CD14-positive monocyte (primary cell): ENCODE results near the gene TTC39B. TPM values are rescaled to one million over a fixed set of nuclear protein-coding genes. Genes with fewer than 3 reads are reported as not detected.

ENCODE experiments used
- DNase-seq, 3 donors: peaks; one replicate each; pipeline ENCODE4 v3.0.0-alpha.2; 2011 to 2022
- H2AFZ ChIP-seq: 2 replicates; pipeline ENCODE4 v1.6.0; 2012; ENCODE audit warnings: mild to moderate bottlenecking, low read depth, low read length, inconsistent platforms; ENCODE audit not compliant: insufficient read depth, poor library complexity, severe bottlenecking
- H3K27ac ChIP-seq, 2 donors: 1 replicate in 1 of 2; 2 replicates in 1 of 2; pipeline ENCODE4 v1.5.1; 2012 to 2013; ENCODE audit warnings: low read length in 2 of 2, control low read depth in 1 of 2, inconsistent platforms in 1 of 2, low read depth in 1 of 2, mild to moderate bottlenecking in 1 of 2
- H3K27me3 ChIP-seq, 2 donors: one replicate each; pipeline versions ENCODE4 v1.6.0 to v1.6.1; 2011 to 2013; ENCODE audit warnings: low read length in 2 of 2; ENCODE audit not compliant: control insufficient read depth in 2 of 2, insufficient read depth in 2 of 2
- H3K36me3 ChIP-seq, 2 donors: replicated peaks in 1 of 2; 1 replicate in 1 of 2; 2 replicates in 1 of 2; pipeline versions ENCODE4 v1.5.1 to v1.6.1; 2012 to 2013; ENCODE audit warnings: low read length in 2 of 2, control low read depth in 1 of 2, inconsistent platforms in 1 of 2, mild to moderate bottlenecking in 1 of 2; ENCODE audit not compliant: insufficient read depth in 2 of 2, control insufficient read depth in 1 of 2
- H3K4me1 ChIP-seq, 2 donors: 1 replicate in 1 of 2; 2 replicates in 1 of 2; pipeline versions ENCODE4 v1.5.1 to v1.6.1; 2012 to 2013; ENCODE audit warnings: low read length in 2 of 2, control low read depth in 1 of 2, inconsistent platforms in 1 of 2, mild to moderate bottlenecking in 1 of 2, moderate library complexity in 1 of 2; ENCODE audit not compliant: insufficient read depth in 2 of 2, control insufficient read depth in 1 of 2
- H3K4me2 ChIP-seq: replicated peaks from 2 replicates; pipeline ENCODE3; 2012; ENCODE audit warnings: low read length, moderate library complexity, mild to moderate bottlenecking; ENCODE audit not compliant: poor library complexity, severe bottlenecking; ENCODE audit errors: extremely low read depth
- H3K4me3 ChIP-seq, 3 experiments: fragments of 200-600 bp in 1 of 3; sonication (generic) in 1 of 3; replicated peaks in 1 of 3; 1 replicate in 2 of 3; 2 replicates in 1 of 3; pipeline ENCODE4 v1.5.1; 2011 to 2013; ENCODE audit warnings: low read length in 3 of 3, mild to moderate bottlenecking in 3 of 3, control low read depth in 2 of 3, low read depth in 2 of 3, inconsistent platforms in 1 of 3, moderate library complexity in 1 of 3
- H3K79me2 ChIP-seq: 2 replicates; pipeline ENCODE4 v1.6.0; 2012; ENCODE audit warnings: mild to moderate bottlenecking, control low read depth, inconsistent platforms, low read length, moderate library complexity; ENCODE audit not compliant: insufficient read depth
- H3K9ac ChIP-seq: 2 replicates; pipeline ENCODE4 v1.6.0; 2017; ENCODE audit warnings: low read length, mild to moderate bottlenecking; ENCODE audit not compliant: insufficient read depth, poor library complexity, severe bottlenecking
- H3K9me3 ChIP-seq, 2 donors: replicated peaks in 1 of 2; 1 replicate in 1 of 2; 2 replicates in 1 of 2; pipeline versions ENCODE4 v1.5.1 to v1.6.1; 2012 to 2013; ENCODE audit warnings: low read length in 2 of 2, control low read depth in 1 of 2; ENCODE audit not compliant: control insufficient read depth in 1 of 2, insufficient read depth in 1 of 2
- H4K20me1 ChIP-seq: 2 replicates; pipeline ENCODE4 v1.6.0; 2012; ENCODE audit warnings: mild to moderate bottlenecking, low read length, control low read depth, moderate library complexity; ENCODE audit not compliant: insufficient read depth
- H3K27ac Mint-ChIP-seq, 7 donors: one replicate each; pipeline ENCODE4 v1.8.0; 2020; ENCODE audit warnings: mild to moderate bottlenecking in 7 of 7, mixed read lengths in 7 of 7, moderate library complexity in 6 of 7, inconsistent platforms in 2 of 7
- H3K27me3 Mint-ChIP-seq, 3 donors: one replicate each; pipeline ENCODE4 v1.8.0; 2021 to 2022; ENCODE audit warnings: low read depth in 3 of 3, mild to moderate bottlenecking in 3 of 3, mixed read lengths in 3 of 3, moderate library complexity in 3 of 3, inconsistent platforms in 1 of 3
- H3K36me3 Mint-ChIP-seq, 2 donors: one replicate each; pipeline ENCODE4 v1.8.0; 2020; ENCODE audit warnings: mixed read lengths in 2 of 2, inconsistent platforms in 1 of 2, mild to moderate bottlenecking in 1 of 2
- H3K4me1 Mint-ChIP-seq: one replicate; pipeline ENCODE4 v1.8.0; 2020; ENCODE audit warnings: mild to moderate bottlenecking, mixed read lengths
- H3K4me3 Mint-ChIP-seq, 2 donors: one replicate each; pipeline ENCODE4 v1.8.0; 2020; ENCODE audit warnings: mild to moderate bottlenecking in 2 of 2, mixed read lengths in 2 of 2, moderate library complexity in 1 of 2
- H3K9me3 Mint-ChIP-seq, 7 donors: one replicate each; pipeline ENCODE4 v1.8.0; 2020 to 2022; ENCODE audit warnings: mixed read lengths in 7 of 7, mild to moderate bottlenecking in 6 of 7, moderate library complexity in 6 of 7, inconsistent platforms in 2 of 7
- WGBS: methylation state at CpG from one replicate; pipeline ENCODE4 v1.1.5; 2013; ENCODE audit warnings: missing lambda C conversion rate; ENCODE audit not compliant: insufficient coverage; 5-methylcytosine and 5-hydroxymethylcytosine counted together
- intact Hi-C, 2 donors: fragments of 100-400 bp; cut with micrococcal nuclease; formaldehyde crosslinking; loops; one replicate each; pipeline versions ENCODE4 v1.15.0 to v1.15.1; 2023
- polyA plus RNA-seq, 3 donors: library from polyadenylated mRNA; depleted of rRNA in 1 of 3; unstranded in 2 of 3; stranded (reverse) in 1 of 3; fragments of 300-500 nt in 2 of 3; fragments of >200 nt in 1 of 3; fragmentation: Illumina TruSeq in 2 of 3; gene quantifications; 1 replicate in 2 of 3; 2 replicates in 1 of 3; pipeline ENCODE4 v1.2.3, GENCODE V29; 2012 to 2021
- TF ChIP-seq, protein P1 (sequence below): fragments of 200-600 bp; IDR thresholded peaks from one replicate; pipeline ENCODE4 v1.8.0; 2022; ENCODE audit warnings: antibody characterized with exemption, mild to moderate bottlenecking

The TTC39B gene
- polyA plus RNA-seq, 3 donors: 0.87 to 5.3 (median 3.1) TPM

GRCh38 chr9:15278091-15278687 is 28.8 kb downstream of the TTC39B start:
- no CpG with 5 or more reads among the region's 2 CpGs for WGBS
- Histone ChIP-seq H3K4me1 (no peaks in the 10 kb centered on the region), H3K4me3 (no peak overlapping the region), H3K27me3 (no peaks in the 10 kb centered on the region), H4K20me1 (no peaks in the 10 kb centered on the region), H3K9me3 (no peaks in the 10 kb centered on the region), H3K9ac (no peak overlapping the region), H3K4me2 (no peak overlapping the region), H3K36me3 (no peaks in the 10 kb centered on the region), H3K27ac (no peak overlapping the region), H2AFZ (no peak overlapping the region), H3K79me2 (no peaks in the 10 kb centered on the region)
- H3K4me3 Mint-ChIP-seq: no peak overlapping the region
- H3K36me3 Mint-ChIP-seq: no peaks in the 10 kb centered on the region
- TF ChIP-seq, protein P1, sequence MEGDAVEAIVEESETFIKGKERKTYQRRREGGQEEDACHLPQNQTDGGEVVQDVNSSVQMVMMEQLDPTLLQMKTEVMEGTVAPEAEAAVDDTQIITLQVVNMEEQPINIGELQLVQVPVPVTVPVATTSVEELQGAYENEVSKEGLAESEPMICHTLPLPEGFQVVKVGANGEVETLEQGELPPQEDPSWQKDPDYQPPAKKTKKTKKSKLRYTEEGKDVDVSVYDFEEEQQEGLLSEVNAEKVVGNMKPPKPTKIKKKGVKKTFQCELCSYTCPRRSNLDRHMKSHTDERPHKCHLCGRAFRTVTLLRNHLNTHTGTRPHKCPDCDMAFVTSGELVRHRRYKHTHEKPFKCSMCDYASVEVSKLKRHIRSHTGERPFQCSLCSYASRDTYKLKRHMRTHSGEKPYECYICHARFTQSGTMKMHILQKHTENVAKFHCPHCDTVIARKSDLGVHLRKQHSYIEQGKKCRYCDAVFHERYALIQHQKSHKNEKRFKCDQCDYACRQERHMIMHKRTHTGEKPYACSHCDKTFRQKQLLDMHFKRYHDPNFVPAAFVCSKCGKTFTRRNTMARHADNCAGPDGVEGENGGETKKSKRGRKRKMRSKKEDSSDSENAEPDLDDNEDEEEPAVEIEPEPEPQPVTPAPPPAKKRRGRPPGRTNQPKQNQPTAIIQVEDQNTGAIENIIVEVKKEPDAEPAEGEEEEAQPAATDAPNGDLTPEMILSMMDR: peak; percentile 5
- no peak for DNase-seq
- peaks cover 0 to 2% (median 0%) of the 10 kb centered on the region in 7 donors for H3K9me3 Mint-ChIP-seq
- H3K27me3 Mint-ChIP-seq: peaks cover 0 to 3% (median 0%) of the 10 kb centered on the region in 3 donors
- intact Hi-C loops: loop anchor here (5.0 to 10.0 kb wide), 2 partner anchors 327 to 329 kb away; no protein-coding TSS in a partner anchor
- peaks cover 7% of the 10 kb centered on the region for H3K4me1 Mint-ChIP-seq
- no peak overlapping the region for H3K27ac Mint-ChIP-seq

- Histone ChIP-seq H3K9me3 (no peaks in the 10 kb centered on the region), H3K4me3 (no peak overlapping the region), H3K4me2 (no peak overlapping the region), H3K27me3 (no peaks in the 10 kb centered on the region), H3K79me2 (no peaks in the 10 kb centered on the region), H3K27ac (no peak overlapping the region), H3K9ac (no peak overlapping the region), H3K4me1 (no peaks in the 10 kb centered on the region), H4K20me1 (no peaks in the 10 kb centered on the region), H2AFZ (no peak overlapping the region), H3K36me3 (no peaks in the 10 kb centered on the region)
- peak in 1 of 3 donors; percentile 11 for DNase-seq
- peaks cover 0 to 2% (median 0%) of the 10 kb centered on the region in 7 donors for H3K9me3 Mint-ChIP-seq
- H3K4me1 Mint-ChIP-seq: peaks cover 3% of the 10 kb centered on the region
- TF ChIP-seq, protein P1: peak; percentile 51
- 86% methylated on average over 7 of the region's 9 CpGs for WGBS
- no peak overlapping the region for H3K4me3 Mint-ChIP-seq
- no peaks in the 10 kb centered on the region for H3K36me3 Mint-ChIP-seq
- peaks cover 0 to 3% (median 0%) of the 10 kb centered on the region in 3 donors for H3K27me3 Mint-ChIP-seq
- no peak overlapping the region for H3K27ac Mint-ChIP-seq
- intact Hi-C loops: loop anchor here (5.0 to 10.0 kb wide), 2 partner anchors 327 to 330 kb away; no protein-coding TSS in a partner anchor
Measured at GRCh38 chr9:15277400-15278090, 29.5 kb downstream of the TTC39B start.
